ENCODE measurements around the gene MYBPH.

Gene MYBPH

GRCh38 chr1:203182387-203182953 is 6.8 kb upstream of the MYBPH start:
- DNase-seq (ENCODE audit: insufficient read length, low spot score) (no peak), FAIRE-seq (no peak)
- TF ChIP-seq POLR2A (IDR thresholded peaks at IDR 0.05; ENCODE audit: low read depth, low read length) (no peak), POLR2AphosphoS5 (IDR thresholded peaks at IDR 0.05; ENCODE audit: low read depth, low read length) (no peak)

- DNase-seq (ENCODE audit: insufficient read length, low spot score) (no peak), FAIRE-seq (no peak)
- TF ChIP-seq POU2F2 (IDR thresholded peaks at IDR 0.05; ENCODE audit: low read depth, low read length), result no peak
- TF ChIP-seq POLR2A (IDR thresholded peaks at IDR 0.05; ENCODE audit: low read depth, low read length), result no peak
- TF ChIP-seq TAF1 (IDR thresholded peaks at IDR 0.05; ENCODE audit: low read depth, low read length), result no peak
- TF ChIP-seq SPI1 (IDR thresholded peaks at IDR 0.05; ENCODE audit: low read depth, low read length), result no peak
- no peak for TF ChIP-seq PAX5 (IDR thresholded peaks at IDR 0.05; ENCODE audit: insufficient read depth, low read length, severe bottlenecking)
- no peak for TF ChIP-seq POLR2AphosphoS5 (IDR thresholded peaks at IDR 0.05; ENCODE audit: low read depth, low read length)
Observed at GRCh38 chr1:203181586-203182386, 6.2 kb upstream of the MYBPH start.

GRCh38 chr1:203180611-203181330 is 5.1 kb upstream of the MYBPH start:
- no peak for TF ChIP-seq TAF1 (IDR thresholded peaks at IDR 0.05; ENCODE audit: low read depth, low read length)
- TF ChIP-seq PAX5 (IDR thresholded peaks at IDR 0.05; ENCODE audit: insufficient read depth, low read length, severe bottlenecking), result no peak
- no peak for TF ChIP-seq POU2F2 (IDR thresholded peaks at IDR 0.05; ENCODE audit: low read depth, low read length)
- TF ChIP-seq SPI1 (IDR thresholded peaks at IDR 0.05; ENCODE audit: low read depth, low read length), result no peak
- no peak for TF ChIP-seq POLR2AphosphoS5 (IDR thresholded peaks at IDR 0.05; ENCODE audit: low read depth, low read length)
- no peak for TF ChIP-seq POLR2A (IDR thresholded peaks at IDR 0.05; ENCODE audit: low read depth, low read length)
- DNase-seq (ENCODE audit: insufficient read length, low spot score), result no peak
- FAIRE-seq, result no peak

GRCh38 chr1:203179667-203180005 is 4.0 kb upstream of the MYBPH start:
- DNase-seq (ENCODE audit: insufficient read length, low spot score) (no peak), FAIRE-seq (no peak)
- TF ChIP-seq POLR2AphosphoS5 (IDR thresholded peaks at IDR 0.05; ENCODE audit: low read depth, low read length), result no peak
- TF ChIP-seq POU2F2 (IDR thresholded peaks at IDR 0.05; ENCODE audit: low read depth, low read length), result no peak
- no peak for TF ChIP-seq TAF1 (IDR thresholded peaks at IDR 0.05; ENCODE audit: low read depth, low read length)
- no peak for TF ChIP-seq PAX5 (IDR thresholded peaks at IDR 0.05; ENCODE audit: insufficient read depth, low read length, severe bottlenecking)
- no peak for TF ChIP-seq SPI1 (IDR thresholded peaks at IDR 0.05; ENCODE audit: low read depth, low read length)
- TF ChIP-seq POLR2A (IDR thresholded peaks at IDR 0.05; ENCODE audit: low read depth, low read length), result no peak

GRCh38 chr1:203178821-203179666 is 3.4 kb upstream of the MYBPH start:
- no peak for DNase-seq (ENCODE audit: insufficient read length, low spot score)
- no peak for FAIRE-seq
- TF ChIP-seq POU2F2 (IDR thresholded peaks at IDR 0.05; ENCODE audit: low read depth, low read length) (no peak), PAX5 (IDR thresholded peaks at IDR 0.05; ENCODE audit: insufficient read depth, low read length, severe bottlenecking) (no peak), POLR2A (IDR thresholded peaks at IDR 0.05; ENCODE audit: low read depth, low read length) (no peak), POLR2AphosphoS5 (IDR thresholded peaks at IDR 0.05; ENCODE audit: low read depth, low read length) (no peak), SPI1 (IDR thresholded peaks at IDR 0.05; ENCODE audit: low read depth, low read length) (no peak), TAF1 (IDR thresholded peaks at IDR 0.05; ENCODE audit: low read depth, low read length) (no peak)

- FAIRE-seq (no peak), DNase-seq (ENCODE audit: insufficient read length, low spot score) (no peak)
- TF ChIP-seq PAX5 (IDR thresholded peaks at IDR 0.05; ENCODE audit: insufficient read depth, low read length, severe bottlenecking) (no peak), SPI1 (IDR thresholded peaks at IDR 0.05; ENCODE audit: low read depth, low read length) (no peak), TAF1 (IDR thresholded peaks at IDR 0.05; ENCODE audit: low read depth, low read length) (no peak), POLR2AphosphoS5 (IDR thresholded peaks at IDR 0.05; ENCODE audit: low read depth, low read length) (no peak), POU2F2 (IDR thresholded peaks at IDR 0.05; ENCODE audit: low read depth, low read length) (no peak), POLR2A (IDR thresholded peaks at IDR 0.05; ENCODE audit: low read depth, low read length) (no peak)
Observed at GRCh38 chr1:203178083-203178482, 2.5 kb upstream of the MYBPH start.

- no peak for DNase-seq (ENCODE audit: insufficient read length, low spot score)
- FAIRE-seq, result no peak
Observed at GRCh38 chr1:203177470-203178039, 1.9 kb upstream of the MYBPH start.

GRCh38 chr1:203177036-203177405 is 1.4 kb upstream of the MYBPH start:
- no peak for FAIRE-seq
- TF ChIP-seq POU2F2 (IDR thresholded peaks at IDR 0.05; ENCODE audit: low read depth, low read length), result no peak
- no peak for DNase-seq (ENCODE audit: insufficient read length, low spot score)

More at GRCh38 chr1:203177470-203178039, 1.9 kb upstream of the MYBPH start:
- no peak for TF ChIP-seq TAF1 (IDR thresholded peaks at IDR 0.05; ENCODE audit: low read depth, low read length)
- TF ChIP-seq PAX5 (IDR thresholded peaks at IDR 0.05; ENCODE audit: insufficient read depth, low read length, severe bottlenecking), result no peak
- TF ChIP-seq POLR2AphosphoS5 (IDR thresholded peaks at IDR 0.05; ENCODE audit: low read depth, low read length), result no peak
- TF ChIP-seq SPI1 (IDR thresholded peaks at IDR 0.05; ENCODE audit: low read depth, low read length), result no peak
- TF ChIP-seq POU2F2 (IDR thresholded peaks at IDR 0.05; ENCODE audit: low read depth, low read length), result no peak
- TF ChIP-seq POLR2A (IDR thresholded peaks at IDR 0.05; ENCODE audit: low read depth, low read length), result no peak

Measured in GM12891 (cell line).